HTERT RPE-1 (cell line): Measurements from ENCODE around the gene HCN4.

Experiments
- in situ Hi-C: fragments of 300-500 bp; cut with MboI; formaldehyde crosslinking; loops from 4 replicates; pipeline ENCODE4 v1.14.3; 2020; ENCODE audit warnings: low sequenced_read_pairs

The HCN4 gene

GRCh38 chr15:73346735-73347312, 21.9 kb downstream of the HCN4 start:
- in situ Hi-C loops, result no loop called here

GRCh38 chr15:73345658-73346057, 23.1 kb downstream of the HCN4 start:
- in situ Hi-C loops, result no loop called here

GRCh38 chr15:73344056-73344455, 24.7 kb downstream of the HCN4 start:
- in situ Hi-C loops, result no loop called here

GRCh38 chr15:73341886-73342600, 26.7 kb downstream of the HCN4 start:
- in situ Hi-C loops, result no loop called here

GRCh38 chr15:73340502-73341192, 28.1 kb downstream of the HCN4 start:
- in situ Hi-C loops, result no loop called here

- in situ Hi-C loops, result no loop called here
Measured at GRCh38 chr15:73338606-73339374, 30.0 kb downstream of the HCN4 start.

GRCh38 chr15:73338058-73338457, 30.7 kb downstream of the HCN4 start:
- in situ Hi-C loops, result no loop called here

GRCh38 chr15:73337187-73337586, 31.6 kb downstream of the HCN4 start:
- in situ Hi-C loops, result no loop called here

GRCh38 chr15:73336756-73337155, 32.0 kb downstream of the HCN4 start:
- in situ Hi-C loops, result no loop called here

GRCh38 chr15:73335471-73335870, 33.3 kb downstream of the HCN4 start:
- in situ Hi-C loops, result no loop called here

GRCh38 chr15:73335026-73335425, 33.7 kb downstream of the HCN4 start:
- in situ Hi-C loops, result no loop called here

GRCh38 chr15:73334086-73334485, 34.7 kb downstream of the HCN4 start:
- in situ Hi-C loops, result no loop called here

- in situ Hi-C loops, result no loop called here
Measured at GRCh38 chr15:73333001-73333400, 35.8 kb downstream of the HCN4 start.

GRCh38 chr15:73331991-73332925, 36.5 kb downstream of the HCN4 start:
- in situ Hi-C loops, result no loop called here

GRCh38 chr15:73331501-73331900, 37.3 kb downstream of the HCN4 start:
- in situ Hi-C loops, result no loop called here

- in situ Hi-C loops, result no loop called here
Measured at GRCh38 chr15:73330206-73331051, 38.3 kb downstream of the HCN4 start.

GRCh38 chr15:73329501-73330200, 39.1 kb downstream of the HCN4 start:
- in situ Hi-C loops, result no loop called here

- in situ Hi-C loops, result no loop called here
Measured at GRCh38 chr15:73328981-73329380, 39.8 kb downstream of the HCN4 start.
